ENCODE measurements around the gene MUC20.
"Not testable (repeated sequence)": the region's sequence is repeated elsewhere in the genome, so short reads cannot be mapped to it uniquely, and the experiment has no call there.

The MUC20 gene

DNA sequence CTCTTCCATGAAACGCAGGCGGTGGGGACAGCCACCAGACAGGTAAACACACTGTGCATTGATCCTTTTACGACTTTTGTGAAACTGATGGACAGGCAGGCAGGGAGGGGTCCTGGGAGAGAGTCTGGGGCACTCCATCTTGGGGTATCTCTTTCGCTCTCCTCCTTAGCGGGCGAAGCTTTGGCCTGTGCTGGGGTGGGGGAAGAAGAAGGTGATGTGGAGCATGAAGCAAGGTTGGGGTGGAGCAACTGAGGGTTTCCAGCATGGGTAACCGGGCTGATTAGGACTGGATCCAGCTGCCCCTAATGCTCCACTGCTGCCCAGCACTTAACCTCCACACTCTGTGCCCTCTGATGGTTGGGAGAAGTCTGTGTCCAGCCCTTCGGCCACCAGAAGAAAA, 25.6 kb downstream of the MUC20 start:
- TF ChIP-seq, protein P1, sequence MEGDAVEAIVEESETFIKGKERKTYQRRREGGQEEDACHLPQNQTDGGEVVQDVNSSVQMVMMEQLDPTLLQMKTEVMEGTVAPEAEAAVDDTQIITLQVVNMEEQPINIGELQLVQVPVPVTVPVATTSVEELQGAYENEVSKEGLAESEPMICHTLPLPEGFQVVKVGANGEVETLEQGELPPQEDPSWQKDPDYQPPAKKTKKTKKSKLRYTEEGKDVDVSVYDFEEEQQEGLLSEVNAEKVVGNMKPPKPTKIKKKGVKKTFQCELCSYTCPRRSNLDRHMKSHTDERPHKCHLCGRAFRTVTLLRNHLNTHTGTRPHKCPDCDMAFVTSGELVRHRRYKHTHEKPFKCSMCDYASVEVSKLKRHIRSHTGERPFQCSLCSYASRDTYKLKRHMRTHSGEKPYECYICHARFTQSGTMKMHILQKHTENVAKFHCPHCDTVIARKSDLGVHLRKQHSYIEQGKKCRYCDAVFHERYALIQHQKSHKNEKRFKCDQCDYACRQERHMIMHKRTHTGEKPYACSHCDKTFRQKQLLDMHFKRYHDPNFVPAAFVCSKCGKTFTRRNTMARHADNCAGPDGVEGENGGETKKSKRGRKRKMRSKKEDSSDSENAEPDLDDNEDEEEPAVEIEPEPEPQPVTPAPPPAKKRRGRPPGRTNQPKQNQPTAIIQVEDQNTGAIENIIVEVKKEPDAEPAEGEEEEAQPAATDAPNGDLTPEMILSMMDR (IDR thresholded peaks at IDR 0.05; ENCODE audit: insufficient read depth, low read length, missing control alignments) = no peak
- no peak overlapping the region for H3K4me3 ChIP-seq (ENCODE audit: low read depth, low read length)
- CTCF ChIA-PET = no interaction called here
- POLR2A ChIA-PET = no interaction called here
- no peak for DNase-seq (ENCODE audit: low read depth, low spot score)

DNA sequence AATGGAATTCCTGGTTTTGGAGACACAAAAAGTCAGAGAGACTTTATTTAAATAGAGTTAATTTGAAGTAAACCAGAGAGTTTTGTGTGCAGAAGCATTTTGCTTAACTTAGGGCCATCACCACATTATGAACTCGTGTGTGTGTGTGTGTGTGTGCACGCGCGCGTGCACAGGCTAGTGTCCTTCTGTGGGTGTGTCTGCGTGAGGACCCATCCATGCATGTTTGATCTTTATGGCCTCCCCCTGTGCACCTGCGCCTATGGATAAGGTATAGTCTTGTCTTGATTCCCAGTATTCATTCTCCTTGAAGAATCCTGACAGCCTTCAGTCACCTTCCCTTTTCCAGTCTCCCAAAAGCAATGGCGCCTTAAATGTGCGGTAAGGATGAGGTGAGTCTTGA, 26.0 kb downstream of the MUC20 start:
- ChIA-PET POLR2A (no interaction called here), CTCF (interaction anchor here (1.9 kb wide), 1 partner anchor 8 kb away, joined by 6 read pairs; no protein-coding TSS in a partner anchor)
- H3K4me3 ChIP-seq (ENCODE audit: low read depth, low read length) = no peak overlapping the region
- DNase-seq (ENCODE audit: low read depth, low spot score) = no peak
- TF ChIP-seq, protein P1 (IDR thresholded peaks at IDR 0.05; ENCODE audit: insufficient read depth, low read length, missing control alignments) = no peak

DNA sequence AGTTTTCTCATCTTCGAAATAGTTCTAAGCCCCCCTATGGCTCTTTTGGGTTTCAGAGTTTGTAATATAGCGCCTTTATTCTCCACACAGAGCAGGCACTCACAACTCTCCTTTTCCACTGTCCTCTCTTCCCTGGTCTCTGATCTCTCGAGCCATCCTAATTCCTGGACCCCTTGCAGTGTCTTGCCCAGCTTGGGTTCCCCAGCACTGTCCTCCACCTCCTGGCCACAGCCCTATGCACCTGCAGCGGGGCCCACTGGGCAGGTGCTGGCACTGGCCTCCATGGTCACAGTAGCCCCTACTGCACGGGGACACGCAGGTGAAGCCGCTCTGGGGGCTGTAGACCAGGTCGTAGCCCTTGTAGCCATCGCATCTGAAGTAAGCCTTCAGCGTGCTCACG, 27.9 kb downstream of the MUC20 start:
- CTCF ChIA-PET = interaction anchor here (1.1 to 1.9 kb wide), 2 partner anchors 10 to 11 kb away, joined by 5 to 6 read pairs; no protein-coding TSS in a partner anchor
- TF ChIP-seq, protein P1 (IDR thresholded peaks at IDR 0.05; ENCODE audit: insufficient read depth, low read length, missing control alignments) = no peak

DNA sequence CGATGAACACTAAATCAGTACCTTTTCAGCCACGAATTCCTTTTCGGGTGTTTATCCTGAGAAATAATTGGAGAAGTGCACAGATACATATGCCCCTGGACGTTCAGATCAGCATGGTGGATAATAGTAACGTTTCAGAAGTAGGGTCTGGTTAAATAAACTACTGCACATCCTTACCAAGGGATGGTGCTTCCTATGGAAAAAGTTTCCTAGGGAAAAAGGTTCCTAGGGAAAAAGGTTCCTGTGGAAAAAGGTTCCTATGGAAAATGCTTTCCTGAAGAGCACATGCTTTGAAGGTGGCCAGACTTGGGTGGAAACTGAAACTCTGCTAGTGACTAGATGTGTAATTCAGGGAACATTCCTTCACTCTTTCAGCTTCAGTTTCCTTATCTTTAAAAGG, 28.3 kb downstream of the MUC20 start:
- DNase-seq (ENCODE audit: low read depth, low spot score); H3K4me3 ChIP-seq (ENCODE audit: low read depth, low read length); CTCF ChIA-PET; POLR2A ChIA-PET: not testable (repeated sequence)

More for the DNA sequence above, 27.9 kb downstream of the MUC20 start:
- no peak for DNase-seq (ENCODE audit: low read depth, low spot score)
- no peak overlapping the region for H3K4me3 ChIP-seq (ENCODE audit: low read depth, low read length)
- POLR2A ChIA-PET = no interaction called here

DNA sequence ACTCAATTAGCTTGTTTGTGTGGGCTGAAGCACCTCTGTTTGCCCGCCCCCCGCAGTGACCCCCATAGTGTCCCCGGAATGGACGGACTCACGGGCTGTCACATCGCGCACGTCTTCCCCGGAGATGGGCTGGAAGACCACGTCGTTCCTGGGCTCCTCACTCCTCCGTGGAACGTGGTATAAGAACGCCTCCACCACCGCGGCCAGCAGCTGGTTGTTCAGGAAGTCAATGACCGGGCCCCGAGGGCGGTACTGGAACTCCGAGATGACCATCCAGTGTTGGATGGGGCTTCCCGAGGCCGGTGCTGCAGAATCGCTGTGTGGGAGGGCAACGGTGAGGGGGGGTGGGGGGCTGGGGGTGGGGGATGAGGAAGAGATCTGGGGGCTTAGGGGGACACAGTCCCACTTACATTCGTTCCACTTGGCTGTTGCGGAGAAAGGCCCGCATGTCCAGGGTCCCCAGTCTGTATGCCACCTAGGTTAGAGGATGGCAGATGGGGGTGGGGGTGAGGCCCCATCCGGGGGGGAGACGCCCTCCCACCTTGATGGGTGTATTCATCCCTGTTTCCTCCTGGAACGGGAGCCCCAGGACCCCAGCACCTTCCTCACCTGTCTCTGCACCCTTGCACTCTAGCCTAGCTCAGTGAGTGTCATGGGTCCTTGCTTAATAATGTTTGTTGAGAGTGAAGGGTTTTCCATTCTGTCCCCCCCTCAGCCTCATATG, 30.2 kb downstream of the MUC20 start:
- TF ChIP-seq, protein P1 (IDR thresholded peaks at IDR 0.05; ENCODE audit: insufficient read depth, low read length, missing control alignments) = no peak

DNA sequence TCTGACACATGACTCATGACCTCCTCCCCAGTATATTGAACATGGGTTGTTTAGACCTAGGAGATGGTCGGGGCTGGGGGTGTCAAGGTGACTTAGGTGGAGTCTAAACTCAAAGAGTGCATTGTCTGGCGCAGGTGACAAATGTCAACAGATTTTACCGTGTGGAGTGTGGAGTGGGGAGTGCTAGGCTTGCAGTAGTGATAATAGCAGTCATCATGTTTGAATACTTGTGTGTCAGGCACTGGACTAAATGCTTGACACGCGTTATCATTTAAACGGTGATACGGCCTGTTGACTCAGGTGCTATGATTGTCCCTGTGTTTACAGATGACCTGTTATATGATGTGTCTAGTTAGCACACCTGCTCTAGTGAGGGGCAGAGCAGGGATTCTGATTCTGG, 30.8 kb downstream of the MUC20 start:
- no peak overlapping the region for H3K4me3 ChIP-seq (ENCODE audit: low read depth, low read length)
- DNase-seq (ENCODE audit: low read depth, low spot score) = no peak
- ChIA-PET CTCF (no interaction called here), POLR2A (no interaction called here)
- TF ChIP-seq, protein P1 (IDR thresholded peaks at IDR 0.05; ENCODE audit: insufficient read depth, low read length, missing control alignments) = no peak

More for the DNA sequence above, 30.2 kb downstream of the MUC20 start:
- no peak for DNase-seq (ENCODE audit: low read depth, low spot score)
- POLR2A ChIA-PET = no interaction called here
- no peak overlapping the region for H3K4me3 ChIP-seq (ENCODE audit: low read depth, low read length)
- CTCF ChIA-PET = no interaction called here

DNA sequence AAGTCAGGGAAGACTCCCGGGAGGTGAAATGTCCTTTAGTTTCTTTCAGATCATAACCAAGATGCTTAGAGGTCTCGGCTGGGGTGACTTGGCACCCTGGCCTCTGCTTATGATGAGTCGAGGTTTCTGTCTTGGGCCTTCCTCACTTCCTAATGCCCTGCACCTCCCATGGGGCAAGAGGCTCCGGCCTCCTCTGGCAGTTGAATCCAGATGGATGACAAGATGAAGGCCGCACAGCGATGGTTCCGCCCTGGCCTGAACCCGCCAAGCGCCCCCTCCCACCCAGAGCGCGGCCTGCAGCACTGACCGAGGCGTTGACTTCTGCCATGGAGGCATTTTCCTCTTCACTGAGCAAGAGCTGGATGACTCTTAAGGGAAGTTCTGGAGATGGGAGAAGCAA, 31.3 kb downstream of the MUC20 start:
- TF ChIP-seq, protein P1 (IDR thresholded peaks at IDR 0.05; ENCODE audit: insufficient read depth, low read length, missing control alignments) = no peak
- DNase-seq (ENCODE audit: low read depth, low spot score) = no peak
- no peak overlapping the region for H3K4me3 ChIP-seq (ENCODE audit: low read depth, low read length)
- ChIA-PET POLR2A (no interaction called here), CTCF (no interaction called here)
